ENCODE results near the gene YEATS2. TPM values are rescaled to one million over a fixed set of nuclear protein-coding genes. Genes with fewer than 3 reads are reported as not detected.
"Not testable (repeated sequence)": the region's sequence is repeated elsewhere in the genome, so short reads cannot be mapped to it uniquely, and the experiment has no call there.

Gene YEATS2
- polyA plus RNA-seq, 1 donor from 2014 or later: 46.2 TPM

DNA sequence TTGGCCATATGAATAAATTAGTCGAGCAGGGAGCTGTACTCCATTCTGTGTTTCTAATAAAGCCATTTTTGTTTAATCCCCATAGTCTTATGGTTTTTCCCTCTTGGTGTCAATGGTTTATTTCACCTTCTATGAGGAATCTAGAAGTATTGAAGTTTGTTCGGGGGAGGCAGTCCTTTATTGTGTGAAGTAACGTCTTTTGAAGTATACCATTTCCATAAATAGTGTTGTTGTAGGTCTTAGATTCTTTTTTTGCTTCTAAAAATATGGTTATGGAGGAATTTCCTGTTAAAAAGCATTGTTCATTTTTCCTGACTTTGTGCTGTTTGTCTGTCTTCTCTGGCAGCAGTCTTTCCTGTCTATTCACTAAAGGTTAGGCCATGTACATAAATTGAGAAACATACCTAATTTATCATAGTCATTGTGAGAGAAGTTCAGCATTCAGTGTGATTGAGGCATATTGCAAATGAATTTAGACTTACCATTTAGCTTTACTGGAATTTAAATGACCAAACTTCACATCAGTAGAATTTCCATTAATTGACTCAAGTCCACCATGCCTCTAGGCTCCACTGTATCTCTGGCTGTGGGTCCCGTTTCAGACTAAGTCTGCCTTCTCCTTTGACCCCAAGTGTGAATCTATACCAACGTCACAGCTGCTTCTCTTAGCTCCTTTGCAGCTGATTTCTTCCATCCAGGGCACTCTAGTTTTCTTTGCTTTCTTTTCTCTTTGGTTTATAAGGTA is 37.3 kb downstream of the YEATS2 start:
- Histone ChIP-seq H3K9me3 (ENCODE audit: low read length) (no peaks in the 10 kb centered on the region), H3K9me2 (ENCODE audit: insufficient read depth, low read length) (no peaks in the 10 kb centered on the region), H3K4me3 (ENCODE audit: low read length) (no peak overlapping the region), H3F3A (ENCODE audit: insufficient read depth, low read length, poor library complexity, severe bottlenecking) (no peaks in the 10 kb centered on the region), H3K36me3 (ENCODE audit: insufficient read depth, low read length) (peaks cover 13% of the 10 kb centered on the region), H4K20me1 (ENCODE audit: insufficient read depth) (no peaks in the 10 kb centered on the region), H3K27me3 (ENCODE audit: insufficient read depth, low read depth, low read length) (no peaks in the 10 kb centered on the region), H3K4me2 (ENCODE audit: low read length) (no peak overlapping the region), H2AFZ (ENCODE audit: low read depth, low read length) (no peak overlapping the region), H3K27ac (ENCODE audit: low read length) (no peak overlapping the region), H3K79me2 (replicated peaks; ENCODE audit: insufficient read depth, low read length) (no peaks in the 10 kb centered on the region), H3K9ac (ENCODE audit: low read length) (no peak overlapping the region)
- no peak for TF ChIP-seq EP300 (conservative IDR thresholded peaks at IDR 0.05; ENCODE audit: poor library complexity, severe bottlenecking)
- TF ChIP-seq, protein P1, sequence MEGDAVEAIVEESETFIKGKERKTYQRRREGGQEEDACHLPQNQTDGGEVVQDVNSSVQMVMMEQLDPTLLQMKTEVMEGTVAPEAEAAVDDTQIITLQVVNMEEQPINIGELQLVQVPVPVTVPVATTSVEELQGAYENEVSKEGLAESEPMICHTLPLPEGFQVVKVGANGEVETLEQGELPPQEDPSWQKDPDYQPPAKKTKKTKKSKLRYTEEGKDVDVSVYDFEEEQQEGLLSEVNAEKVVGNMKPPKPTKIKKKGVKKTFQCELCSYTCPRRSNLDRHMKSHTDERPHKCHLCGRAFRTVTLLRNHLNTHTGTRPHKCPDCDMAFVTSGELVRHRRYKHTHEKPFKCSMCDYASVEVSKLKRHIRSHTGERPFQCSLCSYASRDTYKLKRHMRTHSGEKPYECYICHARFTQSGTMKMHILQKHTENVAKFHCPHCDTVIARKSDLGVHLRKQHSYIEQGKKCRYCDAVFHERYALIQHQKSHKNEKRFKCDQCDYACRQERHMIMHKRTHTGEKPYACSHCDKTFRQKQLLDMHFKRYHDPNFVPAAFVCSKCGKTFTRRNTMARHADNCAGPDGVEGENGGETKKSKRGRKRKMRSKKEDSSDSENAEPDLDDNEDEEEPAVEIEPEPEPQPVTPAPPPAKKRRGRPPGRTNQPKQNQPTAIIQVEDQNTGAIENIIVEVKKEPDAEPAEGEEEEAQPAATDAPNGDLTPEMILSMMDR (IDR thresholded peaks at IDR 0.05; ENCODE audit: poor library complexity, severe bottlenecking): no peak

DNA sequence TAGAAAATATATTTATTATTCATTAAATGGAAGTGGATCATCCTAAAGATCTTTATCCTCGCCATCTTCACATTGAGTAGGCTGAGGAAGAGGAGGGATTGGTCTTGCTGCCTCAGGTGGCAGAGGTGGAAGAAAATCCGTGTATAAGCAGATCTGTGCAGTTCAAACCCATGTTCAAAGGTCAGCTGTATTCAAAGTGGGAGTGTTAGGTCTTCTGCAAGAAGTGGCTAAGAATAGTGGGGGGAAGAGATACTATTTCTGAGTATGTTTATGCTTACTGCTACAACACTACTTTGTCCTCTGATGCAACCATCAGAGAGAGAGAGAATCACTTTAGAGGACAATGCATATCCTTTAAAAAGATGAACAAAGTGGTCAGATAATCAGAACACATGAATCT is 39.5 kb downstream of the YEATS2 start:
- Histone ChIP-seq H3K36me3 (ENCODE audit: insufficient read depth, low read length) (peaks cover 17% of the 10 kb centered on the region), H4K20me1 (ENCODE audit: insufficient read depth) (no peaks in the 10 kb centered on the region), H3K79me2 (replicated peaks; ENCODE audit: insufficient read depth, low read length) (no peaks in the 10 kb centered on the region), H3K4me2 (ENCODE audit: low read length) (no peak overlapping the region), H3F3A (ENCODE audit: insufficient read depth, low read length, poor library complexity, severe bottlenecking) (no peaks in the 10 kb centered on the region), H3K27me3 (ENCODE audit: insufficient read depth, low read depth, low read length) (no peaks in the 10 kb centered on the region), H3K9me3 (ENCODE audit: low read length) (peaks cover 3% of the 10 kb centered on the region), H3K4me3 (ENCODE audit: low read length) (no peak overlapping the region), H3K9me2 (ENCODE audit: insufficient read depth, low read length) (no peaks in the 10 kb centered on the region), H2AFZ (ENCODE audit: low read depth, low read length) (no peak overlapping the region), H3K9ac (ENCODE audit: low read length) (no peak overlapping the region), H3K27ac (ENCODE audit: low read length) (no peak overlapping the region)
- no peak for TF ChIP-seq EZH2 (IDR thresholded peaks at IDR 0.05; ENCODE audit: borderline replicate concordance, insufficient read depth, low read length, poor library complexity, severe bottlenecking)
- no peak for TF ChIP-seq MXI1 (conservative IDR thresholded peaks at IDR 0.05; ENCODE audit: poor library complexity, severe bottlenecking)
- TF ChIP-seq TAF1 (IDR thresholded peaks at IDR 0.05; ENCODE audit: low read depth): no peak
- TF ChIP-seq, protein P1 (IDR thresholded peaks at IDR 0.05; ENCODE audit: poor library complexity, severe bottlenecking): no peak
- TF ChIP-seq POLR2AphosphoS5 (IDR thresholded peaks at IDR 0.05): no peak
- TF ChIP-seq RAD21 (conservative IDR thresholded peaks at IDR 0.05): no peak
- TF ChIP-seq EP300 (conservative IDR thresholded peaks at IDR 0.05; ENCODE audit: poor library complexity, severe bottlenecking): no peak

DNA sequence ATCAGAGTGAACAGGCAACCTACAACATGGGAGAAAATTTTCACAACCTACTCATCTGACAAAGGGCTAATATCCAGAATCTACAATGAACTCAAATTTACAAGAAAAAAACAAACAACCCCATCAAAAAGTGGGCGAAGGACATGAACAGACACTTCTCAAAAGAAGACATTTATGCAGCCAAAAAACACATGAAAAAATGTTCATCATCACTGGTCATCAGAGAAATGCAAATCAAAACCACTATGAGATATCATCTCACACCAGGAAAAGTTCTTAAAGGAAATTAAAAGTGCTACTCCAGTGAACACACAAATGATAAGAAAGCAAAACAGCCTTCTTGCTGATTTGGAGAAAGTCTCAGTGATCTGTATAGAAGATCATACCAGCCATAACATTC is 42.6 kb downstream of the YEATS2 start:
- peaks cover 14% of the 10 kb centered on the region for H3K36me3 ChIP-seq (ENCODE audit: insufficient read depth, low read length)
- H3F3A ChIP-seq (ENCODE audit: insufficient read depth, low read length, poor library complexity, severe bottlenecking); H3K4me3 ChIP-seq (ENCODE audit: low read length); H2AFZ ChIP-seq (ENCODE audit: low read depth, low read length); H3K9me3 ChIP-seq (ENCODE audit: low read length); H3K9me2 ChIP-seq (ENCODE audit: insufficient read depth, low read length); H3K4me2 ChIP-seq (ENCODE audit: low read length); H3K27ac ChIP-seq (ENCODE audit: low read length); H4K20me1 ChIP-seq (ENCODE audit: insufficient read depth); H3K79me2 ChIP-seq (replicated peaks; ENCODE audit: insufficient read depth, low read length); H3K27me3 ChIP-seq (ENCODE audit: insufficient read depth, low read depth, low read length); H3K9ac ChIP-seq (ENCODE audit: low read length): not testable (repeated sequence)
